Osteoblast (primary cell): ENCODE measurements around the gene SRP54. TPM values are rescaled to one million over a fixed set of nuclear protein-coding genes. Genes with fewer than 3 reads are reported as not detected.
A peak's percentile ranks its signal among the peaks of the same experiment; 100 is the strongest.

Experiments
- DNase-seq: peaks from one replicate; pipeline ENCODE4 v3.0.0; 2011; ENCODE audit warnings: low spot score, mixed read lengths; ENCODE audit not compliant: insufficient read length; ENCODE audit errors: missing footprints
- H2AFZ ChIP-seq: 2 replicates; pipeline ENCODE4 v1.6.0; 2011; ENCODE audit warnings: mild to moderate bottlenecking, low read length
- H3K27ac ChIP-seq: 2 replicates; pipeline ENCODE4 v1.5.1; 2011; ENCODE audit warnings: mild to moderate bottlenecking, low read depth, low read length, moderate library complexity
- H3K27me3 ChIP-seq: 2 replicates; pipeline ENCODE4 v1.6.0; 2012; ENCODE audit warnings: mild to moderate bottlenecking, control low read depth, inconsistent platforms, low read length, moderate library complexity; ENCODE audit not compliant: insufficient read depth
- H3K36me3 ChIP-seq: 2 replicates; pipeline ENCODE4 v1.5.1; 2011; ENCODE audit warnings: mild to moderate bottlenecking, low read length, control low read depth, moderate library complexity; ENCODE audit not compliant: insufficient read depth
- H3K4me1 ChIP-seq: 2 replicates; pipeline ENCODE4 v1.5.1; 2011; ENCODE audit warnings: mild to moderate bottlenecking, low read length, control low read depth, moderate library complexity; ENCODE audit not compliant: insufficient read depth
- H3K4me2 ChIP-seq: 2 replicates; pipeline ENCODE4 v1.6.0; 2011; ENCODE audit warnings: mild to moderate bottlenecking, low read length; ENCODE audit not compliant: insufficient read depth
- H3K4me3 ChIP-seq: fragments of 200-600 bp; sonication (generic); 3 replicates; pipeline ENCODE4 v1.5.1; 2012; ENCODE audit warnings: mild to moderate bottlenecking, low read length, inconsistent platforms; ENCODE audit not compliant: insufficient read depth
- H3K79me2 ChIP-seq: 2 replicates; pipeline ENCODE4 v1.6.0; 2012; ENCODE audit warnings: mild to moderate bottlenecking, low read length, control low read depth, inconsistent platforms; ENCODE audit not compliant: insufficient read depth
- H3K9me3 ChIP-seq: 2 replicates; pipeline ENCODE4 v1.5.1; 2011; ENCODE audit warnings: low read depth, low read length, control low read depth
- H4K20me1 ChIP-seq: 2 replicates; pipeline ENCODE4 v1.6.0; 2012; ENCODE audit warnings: mild to moderate bottlenecking, low read length, control low read depth; ENCODE audit not compliant: insufficient read depth
- CTCF ChIP-seq: IDR thresholded peaks from 2 replicates; pipeline ENCODE4 v1.5.1; 2011; ENCODE audit warnings: mild to moderate bottlenecking, low read depth, low read length, moderate library complexity; ENCODE audit errors: extremely low read depth
- total RNA-seq: library from RNA; depleted of rRNA; stranded (reverse); fragments of >200 nt; gene quantifications from 2 replicates; pipeline ENCODE4 v1.2.3, GENCODE V29; 2012

Gene SRP54
- total RNA-seq, 1 donor = 72.0 TPM

DNA sequence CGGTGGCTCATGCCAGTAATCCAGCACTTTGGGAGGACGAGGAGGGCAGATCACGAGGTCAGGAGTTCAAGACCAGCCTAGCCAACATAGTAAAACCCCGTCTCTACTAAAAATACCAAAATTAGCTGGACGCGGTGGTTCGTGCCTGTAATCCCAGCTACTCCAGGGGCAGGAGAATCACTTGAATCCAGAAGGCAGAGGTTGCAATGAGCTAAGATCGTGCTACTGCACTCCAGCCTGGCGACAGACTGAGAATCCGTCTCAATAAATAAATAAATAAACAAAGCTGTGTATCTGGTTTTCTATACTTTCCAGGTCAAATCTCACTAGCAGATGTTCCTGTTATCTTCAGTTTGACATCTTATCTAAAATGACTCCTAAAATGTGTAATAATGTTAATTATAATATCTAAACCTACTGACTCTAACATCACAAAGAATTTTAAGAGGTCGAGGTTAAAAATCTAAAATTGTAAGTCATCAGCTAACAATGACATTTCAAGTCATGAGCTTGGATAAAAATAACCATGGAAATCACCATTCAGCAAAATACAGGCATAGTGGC, 2.4 kb upstream of the SRP54 start:
- H3K4me2 ChIP-seq = peak overlapping the region; percentile 99
- H4K20me1 ChIP-seq = peaks cover 8% of the 10 kb centered on the region
- H3K4me3 ChIP-seq = peak overlapping the region; percentile 90
- H3K9me3 ChIP-seq = no peaks in the 10 kb centered on the region
- no peak for TF ChIP-seq CTCF
- H3K79me2 ChIP-seq = peaks cover 63% of the 10 kb centered on the region
- peaks cover 23% of the 10 kb centered on the region for H3K4me1 ChIP-seq
- H3K27me3 ChIP-seq = no peaks in the 10 kb centered on the region
- peak overlapping the region; percentile 98 for H2AFZ ChIP-seq
- H3K27ac ChIP-seq = peak overlapping the region; percentile 99
- peak; percentile 19 for DNase-seq
- no peaks in the 10 kb centered on the region for H3K36me3 ChIP-seq

GRCh38 chr14:34981743-34982420, 910 bp upstream of the SRP54 start:
- Histone ChIP-seq H3K79me2 (peaks cover 66% of the 10 kb centered on the region), H4K20me1 (peaks cover 12% of the 10 kb centered on the region), H3K27me3 (no peaks in the 10 kb centered on the region), H3K27ac (peak overlapping the region; percentile 99), H3K9me3 (no peaks in the 10 kb centered on the region), H3K4me1 (peaks cover 24% of the 10 kb centered on the region), H2AFZ (peak overlapping the region; percentile 98), H3K36me3 (no peaks in the 10 kb centered on the region), H3K4me2 (peak overlapping the region; percentile 99), H3K4me3 (peak overlapping the region; percentile 90)
- DNase-seq = peak; percentile 68
- peak; percentile 40 for TF ChIP-seq CTCF

GRCh38 chr14:34983148-34983760, 462 bp downstream of the SRP54 start:
- Histone ChIP-seq H3K4me3 (peak overlapping the region; percentile 90), H4K20me1 (peaks cover 17% of the 10 kb centered on the region), H3K4me2 (peak overlapping the region; percentile 99), H3K4me1 (peaks cover 24% of the 10 kb centered on the region), H3K9me3 (no peaks in the 10 kb centered on the region), H3K36me3 (no peaks in the 10 kb centered on the region), H3K27ac (peak overlapping the region; percentile 99), H3K27me3 (no peaks in the 10 kb centered on the region), H3K79me2 (peaks cover 74% of the 10 kb centered on the region), H2AFZ (peak overlapping the region; percentile 98)
- peak; percentile 36 for DNase-seq
- TF ChIP-seq CTCF = no peak

GRCh38 chr14:34983786-34984185, 994 bp downstream of the SRP54 start:
- H2AFZ ChIP-seq = no peak overlapping the region
- H3K4me1 ChIP-seq = peaks cover 24% of the 10 kb centered on the region
- no peaks in the 10 kb centered on the region for H3K27me3 ChIP-seq
- H3K4me2 ChIP-seq = peak overlapping the region; percentile 99
- peaks cover 73% of the 10 kb centered on the region for H3K79me2 ChIP-seq
- H4K20me1 ChIP-seq = peaks cover 21% of the 10 kb centered on the region
- H3K9me3 ChIP-seq = no peaks in the 10 kb centered on the region
- H3K27ac ChIP-seq = peak overlapping the region; percentile 99
- H3K4me3 ChIP-seq = peak overlapping the region; percentile 90
- TF ChIP-seq CTCF = no peak
- no peak for DNase-seq
- no peaks in the 10 kb centered on the region for H3K36me3 ChIP-seq
